Prostate gland (tissue), 2 donors: Measurements from ENCODE around the gene SCUBE1.

Experiments
- POLR2A ChIP-seq: fragments of 450-650 bp; IDR thresholded peaks from one replicate; pipeline ENCODE4 v1.6.1; 2016; ENCODE audit warnings: antibody characterized with exemption, mild to moderate bottlenecking
- POLR2AphosphoS5 ChIP-seq: sonication (generic); formaldehyde crosslinking; IDR thresholded peaks from one replicate; pipeline ENCODE4 v1.6.1; 2017; ENCODE audit warnings: antibody characterized with exemption
- TF ChIP-seq, protein P1 (sequence below), 4 experiments: fragments of 200-600 bp in 2 of 4; fragments of 450-650 bp in 2 of 4; sonication (generic) in 2 of 4; IDR thresholded peaks; 1 replicate in 3 of 4; 2 replicates in 1 of 4; pipeline ENCODE4 v1.5.1; 2016 to 2019; ENCODE audit warnings: antibody characterized with exemption in 4 of 4, mild to moderate bottlenecking in 2 of 4, moderate library complexity in 2 of 4

DNA sequence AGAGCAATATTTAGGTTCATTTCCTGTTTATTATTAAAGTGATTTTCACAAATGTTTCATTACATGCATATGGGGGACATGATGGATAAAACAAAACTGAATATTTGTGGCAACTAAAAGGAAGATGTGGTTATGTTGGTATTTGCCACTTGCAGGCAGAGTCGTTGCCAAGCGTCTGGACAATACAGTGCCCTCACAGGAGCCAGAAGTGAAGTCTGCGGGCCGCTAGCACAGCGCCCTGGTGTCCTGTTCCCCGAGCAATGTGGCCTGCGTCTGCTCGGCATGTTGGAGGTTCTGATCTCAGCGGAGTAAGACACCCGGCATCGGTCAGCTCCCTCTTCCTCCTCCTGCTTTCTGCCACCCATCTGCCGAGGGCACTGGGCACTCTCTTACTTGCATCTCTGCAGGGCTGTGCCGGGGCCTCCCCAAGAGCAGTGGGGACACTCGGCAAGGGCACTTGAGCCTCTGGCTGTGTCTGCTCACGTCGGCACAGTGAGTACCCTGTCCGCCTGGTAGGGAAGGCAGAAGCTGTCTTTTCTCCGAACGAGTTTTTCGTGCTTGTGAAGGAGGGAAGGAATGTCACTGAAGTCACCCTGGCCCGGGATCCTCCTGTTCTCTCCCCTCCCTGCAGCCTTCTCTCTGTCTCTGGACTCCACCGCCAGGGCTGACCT lies 145.8 kb downstream of the SCUBE1 start:
- TF ChIP-seq, protein P1, sequence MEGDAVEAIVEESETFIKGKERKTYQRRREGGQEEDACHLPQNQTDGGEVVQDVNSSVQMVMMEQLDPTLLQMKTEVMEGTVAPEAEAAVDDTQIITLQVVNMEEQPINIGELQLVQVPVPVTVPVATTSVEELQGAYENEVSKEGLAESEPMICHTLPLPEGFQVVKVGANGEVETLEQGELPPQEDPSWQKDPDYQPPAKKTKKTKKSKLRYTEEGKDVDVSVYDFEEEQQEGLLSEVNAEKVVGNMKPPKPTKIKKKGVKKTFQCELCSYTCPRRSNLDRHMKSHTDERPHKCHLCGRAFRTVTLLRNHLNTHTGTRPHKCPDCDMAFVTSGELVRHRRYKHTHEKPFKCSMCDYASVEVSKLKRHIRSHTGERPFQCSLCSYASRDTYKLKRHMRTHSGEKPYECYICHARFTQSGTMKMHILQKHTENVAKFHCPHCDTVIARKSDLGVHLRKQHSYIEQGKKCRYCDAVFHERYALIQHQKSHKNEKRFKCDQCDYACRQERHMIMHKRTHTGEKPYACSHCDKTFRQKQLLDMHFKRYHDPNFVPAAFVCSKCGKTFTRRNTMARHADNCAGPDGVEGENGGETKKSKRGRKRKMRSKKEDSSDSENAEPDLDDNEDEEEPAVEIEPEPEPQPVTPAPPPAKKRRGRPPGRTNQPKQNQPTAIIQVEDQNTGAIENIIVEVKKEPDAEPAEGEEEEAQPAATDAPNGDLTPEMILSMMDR (IDR thresholded peaks at IDR 0.05), result no peak
- TF ChIP-seq POLR2A (no peak), POLR2AphosphoS5 (no peak)
